GM23338 (cell line): Measurements from ENCODE around the gene ULBP3. TPM values are rescaled to one million over a fixed set of nuclear protein-coding genes. Genes with fewer than 3 reads are reported as not detected.

Experiments used
- ATAC-seq: fragments of 200-7000 bp; cut with Tn5 transposase; 3 replicates; pipeline ENCODE4 v1.9.1; 2020
- DNase-seq: peaks from one replicate; pipeline ENCODE4 v3.0.0-alpha.2; 2015; ENCODE audit warnings: low spot score
- H2AFZ ChIP-seq: fragments of 200-600 bp; sonication (generic); 2 replicates; pipeline ENCODE4 v1.8.0; 2016; ENCODE audit warnings: antibody characterized with exemption, mild to moderate bottlenecking, moderate library complexity
- H3F3A ChIP-seq: fragments of 200-600 bp; sonication (generic); replicated peaks from 2 replicates; pipeline ENCODE4 v1.8.0; 2017; ENCODE audit warnings: antibody characterized with exemption, mixed run types, low read depth
- H3K27ac ChIP-seq: fragments of 200-600 bp; sonication (generic); 2 replicates; pipeline ENCODE4 v1.6.1; 2016; ENCODE audit warnings: low read depth
- H3K27me3 ChIP-seq: fragments of 200-600 bp; sonication (generic); 2 replicates; pipeline ENCODE4 v1.8.0; 2016; ENCODE audit warnings: mild to moderate bottlenecking, mixed run types, moderate library complexity; ENCODE audit not compliant: insufficient read depth
- H3K36me3 ChIP-seq: fragments of 200-600 bp; sonication (generic); 2 replicates; pipeline ENCODE4 v1.8.0; 2016; ENCODE audit warnings: mild to moderate bottlenecking; ENCODE audit not compliant: insufficient read depth
- H3K4me1 ChIP-seq: fragments of 200-600 bp; sonication (generic); 2 replicates; pipeline ENCODE4 v1.8.0; 2016; ENCODE audit warnings: mild to moderate bottlenecking, moderate library complexity; ENCODE audit not compliant: insufficient read depth
- H3K4me2 ChIP-seq: fragments of 200-600 bp; sonication (generic); 2 replicates; pipeline ENCODE4 v1.7.1; 2017; ENCODE audit warnings: mixed run types
- H3K4me3 ChIP-seq: fragments of 200-600 bp; sonication (generic); 2 replicates; pipeline ENCODE4 v1.6.1; 2016; ENCODE audit warnings: mixed run types
- H3K79me2 ChIP-seq: fragments of 200-600 bp; sonication (generic); replicated peaks from 2 replicates; pipeline ENCODE4 v1.8.0; 2017; ENCODE audit warnings: mild to moderate bottlenecking; ENCODE audit not compliant: insufficient read depth
- H3K9me2 ChIP-seq: fragments of 200-600 bp; sonication (generic); 2 replicates; pipeline ENCODE4 v1.8.0; 2017; ENCODE audit not compliant: insufficient read depth
- H4K20me1 ChIP-seq: fragments of 200-600 bp; sonication (generic); replicated peaks from 2 replicates; pipeline ENCODE4 v1.8.0; 2017; ENCODE audit warnings: mild to moderate bottlenecking; ENCODE audit not compliant: insufficient read depth
- H3K27ac Mint-ChIP-seq: 2 replicates; pipeline ENCODE4 v1.8.0; 2020; ENCODE audit warnings: inconsistent platforms, mild to moderate bottlenecking, moderate library complexity, mixed read lengths
- H3K27me3 Mint-ChIP-seq: 3 replicates; pipeline ENCODE4 v1.8.0; 2022; ENCODE audit warnings: low read depth, mild to moderate bottlenecking, moderate library complexity, mixed read lengths, inconsistent platforms; ENCODE audit not compliant: insufficient read depth, poor library complexity
- H3K36me3 Mint-ChIP-seq: 3 replicates; pipeline ENCODE4 v1.8.0; 2021; ENCODE audit warnings: low read depth, mild to moderate bottlenecking, inconsistent platforms, moderate library complexity, mixed read lengths
- H3K4me1 Mint-ChIP-seq: 3 replicates; pipeline ENCODE4 v1.8.0; 2020; ENCODE audit warnings: mild to moderate bottlenecking, inconsistent platforms, mixed read lengths
- H3K4me3 Mint-ChIP-seq: 3 replicates; pipeline ENCODE4 v1.8.0; 2021; ENCODE audit warnings: moderate library complexity, mild to moderate bottlenecking, inconsistent platforms, mixed read lengths
- H3K9me3 Mint-ChIP-seq: 3 replicates; pipeline ENCODE4 v1.8.0; 2020; ENCODE audit warnings: moderate library complexity, mild to moderate bottlenecking, inconsistent platforms, mixed read lengths
- CREB1 ChIP-seq: fragments of 250-450 bp; sonication (Bioruptor Pico); IDR thresholded peaks from 2 replicates; pipeline ENCODE4 v1.5.0; 2020; ENCODE audit warnings: low read depth, mild to moderate bottlenecking, moderate library complexity
- EZH2 ChIP-seq: fragments of 200-600 bp; sonication (generic); IDR thresholded peaks from one replicate; pipeline ENCODE4 v1.8.0; 2017; ENCODE audit warnings: antibody characterized with exemption, mild to moderate bottlenecking, low read depth; ENCODE audit not compliant: unreplicated experiment
- EZH2phosphoT487 ChIP-seq: fragments of 200-600 bp; sonication (generic); IDR thresholded peaks from one replicate; pipeline ENCODE4 v1.8.1; 2018; ENCODE audit warnings: antibody characterized with exemption; ENCODE audit not compliant: unreplicated experiment
- JUNB ChIP-seq: IDR thresholded peaks from one replicate; pipeline ENCODE4 v1.6.1; 2016; ENCODE audit warnings: antibody characterized with exemption; ENCODE audit not compliant: unreplicated experiment
- NANOG ChIP-seq: IDR thresholded peaks from 2 replicates; pipeline ENCODE4 v1.6.1; 2016; ENCODE audit warnings: antibody characterized with exemption, borderline replicate concordance
- POLR2AphosphoS5 ChIP-seq: IDR thresholded peaks from 2 replicates; pipeline ENCODE4 v1.6.1; 2016; ENCODE audit warnings: antibody characterized with exemption, low read depth
- STAT1 ChIP-seq: IDR thresholded peaks from one replicate; pipeline ENCODE4 v1.6.1; 2016; ENCODE audit warnings: antibody characterized with exemption; ENCODE audit not compliant: unreplicated experiment
- ZNF114 ChIP-seq: fragments of 250-450 bp; sonication (Bioruptor Pico); IDR thresholded peaks from 2 replicates; pipeline ENCODE4 v1.5.0; 2020; ENCODE audit warnings: mild to moderate bottlenecking, moderate library complexity
- ZNF331 ChIP-seq: fragments of 250-450 bp; sonication (Bioruptor Pico); IDR thresholded peaks from 2 replicates; pipeline ENCODE4 v1.5.0; 2020; ENCODE audit warnings: low read depth, mild to moderate bottlenecking, moderate library complexity
- polyA plus RNA-seq: library from polyadenylated mRNA; unstranded; fragments of >200 nt; fragmentation: Nextera tagmentation; extraction: Ambion mirVana; gene quantifications from 2 replicates; pipeline ENCODE4 v1.2.1, GENCODE V29; 2016
- total RNA-seq: library from RNA; depleted of rRNA; stranded (reverse); fragments of >200 nt; shearing (Covaris generic); gene quantifications from 2 replicates; pipeline ENCODE4 v1.2.3, GENCODE V29; 2014
- TF ChIP-seq, protein P1 (sequence below), 2 experiments: fragments of 200-600 bp in 1 of 2; sonication (generic) in 1 of 2; conservative IDR thresholded peaks; 2 replicates each; pipeline versions ENCODE4 v1.5.1 to v1.6.1; 2016 to 2017; ENCODE audit warnings: antibody characterized with exemption in 2 of 2, low read depth in 2 of 2, mild to moderate bottlenecking in 2 of 2, moderate library complexity in 1 of 2
- TF ChIP-seq, protein P2 (sequence below): fragments of 250-450 bp; sonication (Bioruptor Pico); IDR thresholded peaks from 2 replicates; pipeline ENCODE4 v1.5.0; 2020; ENCODE audit warnings: mild to moderate bottlenecking, moderate library complexity
- TF ChIP-seq, protein P3 (sequence below): IDR thresholded peaks from one replicate; pipeline ENCODE4 v1.6.1; 2018; ENCODE audit warnings: antibody characterized with exemption; ENCODE audit not compliant: unreplicated experiment
- TF ChIP-seq, protein P4 (sequence below): IDR thresholded peaks from 2 replicates; pipeline ENCODE4 v1.6.1; 2016; ENCODE audit warnings: antibody characterized with exemption

ULBP3 gene
- total and polyA plus RNA-seq, 2 experiments from 2014 or later = 0.60 to 4.2 TPM

DNA sequence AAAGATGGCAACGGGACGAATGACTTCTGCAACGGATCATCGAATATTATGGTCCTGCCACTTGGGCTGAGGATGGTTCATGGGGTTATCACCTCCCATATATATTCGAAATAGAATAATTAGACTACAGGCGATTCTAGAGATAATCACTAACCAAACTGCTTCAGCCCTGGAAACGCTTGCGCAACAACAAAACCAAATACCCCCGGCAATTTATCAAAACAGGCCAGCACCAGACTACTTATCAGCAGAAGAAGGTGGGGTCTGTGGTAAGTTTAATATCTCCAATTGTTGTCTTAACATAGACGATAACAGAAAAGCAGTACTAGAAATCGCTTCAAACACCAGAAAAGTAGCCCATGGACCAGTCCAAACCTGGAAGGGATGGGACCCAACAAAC is 31.0 kb upstream of the ULBP3 start:
- Mint-ChIP-seq H3K27ac (no peak overlapping the region), H3K4me3 (no peak overlapping the region), H3K4me1 (no peaks in the 10 kb centered on the region), H3K9me3 (no peaks in the 10 kb centered on the region), H3K36me3 (no peaks in the 10 kb centered on the region), H3K27me3 (peaks cover 4% of the 10 kb centered on the region)
- no peak for ATAC-seq
- TF ChIP-seq STAT1 = no peak
- no peak for TF ChIP-seq ZNF331 (CRISPR knock-in tag)
- TF ChIP-seq, protein P1, sequence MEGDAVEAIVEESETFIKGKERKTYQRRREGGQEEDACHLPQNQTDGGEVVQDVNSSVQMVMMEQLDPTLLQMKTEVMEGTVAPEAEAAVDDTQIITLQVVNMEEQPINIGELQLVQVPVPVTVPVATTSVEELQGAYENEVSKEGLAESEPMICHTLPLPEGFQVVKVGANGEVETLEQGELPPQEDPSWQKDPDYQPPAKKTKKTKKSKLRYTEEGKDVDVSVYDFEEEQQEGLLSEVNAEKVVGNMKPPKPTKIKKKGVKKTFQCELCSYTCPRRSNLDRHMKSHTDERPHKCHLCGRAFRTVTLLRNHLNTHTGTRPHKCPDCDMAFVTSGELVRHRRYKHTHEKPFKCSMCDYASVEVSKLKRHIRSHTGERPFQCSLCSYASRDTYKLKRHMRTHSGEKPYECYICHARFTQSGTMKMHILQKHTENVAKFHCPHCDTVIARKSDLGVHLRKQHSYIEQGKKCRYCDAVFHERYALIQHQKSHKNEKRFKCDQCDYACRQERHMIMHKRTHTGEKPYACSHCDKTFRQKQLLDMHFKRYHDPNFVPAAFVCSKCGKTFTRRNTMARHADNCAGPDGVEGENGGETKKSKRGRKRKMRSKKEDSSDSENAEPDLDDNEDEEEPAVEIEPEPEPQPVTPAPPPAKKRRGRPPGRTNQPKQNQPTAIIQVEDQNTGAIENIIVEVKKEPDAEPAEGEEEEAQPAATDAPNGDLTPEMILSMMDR (conservative IDR thresholded peaks at IDR 0.05; ENCODE audit: low read depth in 2 of 2) = no peak
- TF ChIP-seq NANOG = no peak
- TF ChIP-seq EZH2 = no peak
- TF ChIP-seq POLR2AphosphoS5 = no peak
- no peak for TF ChIP-seq EZH2phosphoT487
- TF ChIP-seq, protein P2, sequence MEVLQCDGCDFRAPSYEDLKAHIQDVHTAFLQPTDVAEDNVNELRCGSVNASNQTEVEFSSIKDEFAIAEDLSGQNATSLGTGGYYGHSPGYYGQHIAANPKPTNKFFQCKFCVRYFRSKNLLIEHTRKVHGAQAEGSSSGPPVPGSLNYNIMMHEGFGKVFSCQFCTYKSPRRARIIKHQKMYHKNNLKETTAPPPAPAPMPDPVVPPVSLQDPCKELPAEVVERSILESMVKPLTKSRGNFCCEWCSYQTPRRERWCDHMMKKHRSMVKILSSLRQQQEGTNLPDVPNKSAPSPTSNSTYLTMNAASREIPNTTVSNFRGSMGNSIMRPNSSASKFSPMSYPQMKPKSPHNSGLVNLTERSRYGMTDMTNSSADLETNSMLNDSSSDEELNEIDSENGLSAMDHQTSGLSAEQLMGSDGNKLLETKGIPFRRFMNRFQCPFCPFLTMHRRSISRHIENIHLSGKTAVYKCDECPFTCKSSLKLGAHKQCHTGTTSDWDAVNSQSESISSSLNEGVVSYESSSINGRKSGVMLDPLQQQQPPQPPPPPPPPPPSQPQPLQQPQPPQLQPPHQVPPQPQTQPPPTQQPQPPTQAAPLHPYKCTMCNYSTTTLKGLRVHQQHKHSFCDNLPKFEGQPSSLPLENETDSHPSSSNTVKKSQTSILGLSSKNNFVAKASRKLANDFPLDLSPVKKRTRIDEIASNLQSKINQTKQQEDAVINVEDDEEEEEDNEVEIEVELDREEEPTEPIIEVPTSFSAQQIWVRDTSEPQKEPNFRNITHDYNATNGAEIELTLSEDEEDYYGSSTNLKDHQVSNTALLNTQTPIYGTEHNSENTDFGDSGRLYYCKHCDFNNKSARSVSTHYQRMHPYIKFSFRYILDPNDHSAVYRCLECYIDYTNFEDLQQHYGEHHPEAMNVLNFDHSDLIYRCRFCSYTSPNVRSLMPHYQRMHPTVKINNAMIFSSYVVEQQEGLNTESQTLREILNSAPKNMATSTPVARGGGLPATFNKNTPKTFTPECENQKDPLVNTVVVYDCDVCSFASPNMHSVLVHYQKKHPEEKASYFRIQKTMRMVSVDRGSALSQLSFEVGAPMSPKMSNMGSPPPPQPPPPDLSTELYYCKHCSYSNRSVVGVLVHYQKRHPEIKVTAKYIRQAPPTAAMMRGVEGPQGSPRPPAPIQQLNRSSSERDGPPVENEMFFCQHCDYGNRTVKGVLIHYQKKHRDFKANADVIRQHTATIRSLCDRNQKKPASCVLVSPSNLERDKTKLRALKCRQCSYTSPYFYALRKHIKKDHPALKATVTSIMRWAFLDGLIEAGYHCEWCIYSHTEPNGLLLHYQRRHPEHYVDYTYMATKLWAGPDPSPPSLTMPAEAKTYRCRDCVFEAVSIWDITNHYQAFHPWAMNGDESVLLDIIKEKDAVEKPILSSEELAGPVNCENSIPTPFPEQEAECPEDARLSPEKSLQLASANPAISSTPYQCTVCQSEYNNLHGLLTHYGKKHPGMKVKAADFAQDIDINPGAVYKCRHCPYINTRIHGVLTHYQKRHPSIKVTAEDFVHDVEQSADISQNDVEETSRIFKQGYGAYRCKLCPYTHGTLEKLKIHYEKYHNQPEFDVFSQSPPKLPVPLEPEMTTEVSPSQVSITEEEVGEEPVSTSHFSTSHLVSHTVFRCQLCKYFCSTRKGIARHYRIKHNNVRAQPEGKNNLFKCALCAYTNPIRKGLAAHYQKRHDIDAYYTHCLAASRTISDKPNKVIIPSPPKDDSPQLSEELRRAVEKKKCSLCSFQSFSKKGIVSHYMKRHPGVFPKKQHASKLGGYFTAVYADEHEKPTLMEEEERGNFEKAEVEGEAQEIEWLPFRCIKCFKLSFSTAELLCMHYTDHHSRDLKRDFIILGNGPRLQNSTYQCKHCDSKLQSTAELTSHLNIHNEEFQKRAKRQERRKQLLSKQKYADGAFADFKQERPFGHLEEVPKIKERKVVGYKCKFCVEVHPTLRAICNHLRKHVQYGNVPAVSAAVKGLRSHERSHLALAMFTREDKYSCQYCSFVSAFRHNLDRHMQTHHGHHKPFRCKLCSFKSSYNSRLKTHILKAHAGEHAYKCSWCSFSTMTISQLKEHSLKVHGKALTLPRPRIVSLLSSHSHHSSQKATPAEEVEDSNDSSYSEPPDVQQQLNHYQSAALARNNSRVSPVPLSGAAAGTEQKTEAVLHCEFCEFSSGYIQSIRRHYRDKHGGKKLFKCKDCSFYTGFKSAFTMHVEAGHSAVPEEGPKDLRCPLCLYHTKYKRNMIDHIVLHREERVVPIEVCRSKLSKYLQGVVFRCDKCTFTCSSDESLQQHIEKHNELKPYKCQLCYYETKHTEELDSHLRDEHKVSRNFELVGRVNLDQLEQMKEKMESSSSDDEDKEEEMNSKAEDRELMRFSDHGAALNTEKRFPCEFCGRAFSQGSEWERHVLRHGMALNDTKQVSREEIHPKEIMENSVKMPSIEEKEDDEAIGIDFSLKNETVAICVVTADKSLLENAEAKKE (CRISPR knock-in tag) = no peak
- TF ChIP-seq, protein P3, sequence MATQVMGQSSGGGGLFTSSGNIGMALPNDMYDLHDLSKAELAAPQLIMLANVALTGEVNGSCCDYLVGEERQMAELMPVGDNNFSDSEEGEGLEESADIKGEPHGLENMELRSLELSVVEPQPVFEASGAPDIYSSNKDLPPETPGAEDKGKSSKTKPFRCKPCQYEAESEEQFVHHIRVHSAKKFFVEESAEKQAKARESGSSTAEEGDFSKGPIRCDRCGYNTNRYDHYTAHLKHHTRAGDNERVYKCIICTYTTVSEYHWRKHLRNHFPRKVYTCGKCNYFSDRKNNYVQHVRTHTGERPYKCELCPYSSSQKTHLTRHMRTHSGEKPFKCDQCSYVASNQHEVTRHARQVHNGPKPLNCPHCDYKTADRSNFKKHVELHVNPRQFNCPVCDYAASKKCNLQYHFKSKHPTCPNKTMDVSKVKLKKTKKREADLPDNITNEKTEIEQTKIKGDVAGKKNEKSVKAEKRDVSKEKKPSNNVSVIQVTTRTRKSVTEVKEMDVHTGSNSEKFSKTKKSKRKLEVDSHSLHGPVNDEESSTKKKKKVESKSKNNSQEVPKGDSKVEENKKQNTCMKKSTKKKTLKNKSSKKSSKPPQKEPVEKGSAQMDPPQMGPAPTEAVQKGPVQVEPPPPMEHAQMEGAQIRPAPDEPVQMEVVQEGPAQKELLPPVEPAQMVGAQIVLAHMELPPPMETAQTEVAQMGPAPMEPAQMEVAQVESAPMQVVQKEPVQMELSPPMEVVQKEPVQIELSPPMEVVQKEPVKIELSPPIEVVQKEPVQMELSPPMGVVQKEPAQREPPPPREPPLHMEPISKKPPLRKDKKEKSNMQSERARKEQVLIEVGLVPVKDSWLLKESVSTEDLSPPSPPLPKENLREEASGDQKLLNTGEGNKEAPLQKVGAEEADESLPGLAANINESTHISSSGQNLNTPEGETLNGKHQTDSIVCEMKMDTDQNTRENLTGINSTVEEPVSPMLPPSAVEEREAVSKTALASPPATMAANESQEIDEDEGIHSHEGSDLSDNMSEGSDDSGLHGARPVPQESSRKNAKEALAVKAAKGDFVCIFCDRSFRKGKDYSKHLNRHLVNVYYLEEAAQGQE = no peak
- TF ChIP-seq JUNB = no peak
- TF ChIP-seq ZNF114 (CRISPR knock-in tag) = no peak
- TF ChIP-seq, protein P4, sequence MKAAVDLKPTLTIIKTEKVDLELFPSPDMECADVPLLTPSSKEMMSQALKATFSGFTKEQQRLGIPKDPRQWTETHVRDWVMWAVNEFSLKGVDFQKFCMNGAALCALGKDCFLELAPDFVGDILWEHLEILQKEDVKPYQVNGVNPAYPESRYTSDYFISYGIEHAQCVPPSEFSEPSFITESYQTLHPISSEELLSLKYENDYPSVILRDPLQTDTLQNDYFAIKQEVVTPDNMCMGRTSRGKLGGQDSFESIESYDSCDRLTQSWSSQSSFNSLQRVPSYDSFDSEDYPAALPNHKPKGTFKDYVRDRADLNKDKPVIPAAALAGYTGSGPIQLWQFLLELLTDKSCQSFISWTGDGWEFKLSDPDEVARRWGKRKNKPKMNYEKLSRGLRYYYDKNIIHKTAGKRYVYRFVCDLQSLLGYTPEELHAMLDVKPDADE = no peak
- no peak for TF ChIP-seq CREB1 (CRISPR knock-in tag)
- H2AFZ ChIP-seq = no peak overlapping the region
- no peaks in the 10 kb centered on the region for H3K79me2 ChIP-seq
- H4K20me1 ChIP-seq = no peaks in the 10 kb centered on the region
- no peak overlapping the region for H3K4me3 ChIP-seq
- DNase-seq = no peak
- H3K36me3 ChIP-seq = no peaks in the 10 kb centered on the region
- no peak overlapping the region for H3K27ac ChIP-seq
- H3K4me1 ChIP-seq = no peaks in the 10 kb centered on the region
- no peaks in the 10 kb centered on the region for H3K27me3 ChIP-seq
- H3K9me2 ChIP-seq = no peaks in the 10 kb centered on the region
- H3K4me2 ChIP-seq = no peak overlapping the region
- no peaks in the 10 kb centered on the region for H3F3A ChIP-seq
